HEK293 (cell line): Measurements from ENCODE around the gene MGME1.

Experiments used
- AEBP2 ChIP-seq: fragments of 450-650 bp; formaldehyde crosslinking; IDR thresholded peaks from 2 replicates; pipeline ENCODE4 v1.5.1; 2016; ENCODE audit warnings: missing biosample characterization, missing genetic modification characterization, borderline replicate concordance
- TSHZ1 ChIP-seq: fragments of 450-650 bp; formaldehyde crosslinking; IDR thresholded peaks from 2 replicates; pipeline ENCODE4 v1.5.1; 2016; ENCODE audit warnings: missing biosample characterization, missing genetic modification characterization, borderline replicate concordance
- ZNF610 ChIP-seq: fragments of 450-650 bp; formaldehyde crosslinking; IDR thresholded peaks from 2 replicates; pipeline ENCODE4 v1.5.1; 2016; ENCODE audit warnings: missing biosample characterization, missing genetic modification characterization, borderline replicate concordance
- TF ChIP-seq, protein P1 (sequence below): fragments of 450-650 bp; formaldehyde crosslinking; IDR thresholded peaks from 2 replicates; pipeline ENCODE4 v1.5.1; 2016; ENCODE audit warnings: missing biosample characterization, missing genetic modification characterization
- TF ChIP-seq, protein P2 (sequence below): fragments of 450-650 bp; formaldehyde crosslinking; IDR thresholded peaks from 2 replicates; pipeline ENCODE4 v1.5.1; 2016; ENCODE audit warnings: missing biosample characterization, missing genetic modification characterization

- TF ChIP-seq, protein P1, sequence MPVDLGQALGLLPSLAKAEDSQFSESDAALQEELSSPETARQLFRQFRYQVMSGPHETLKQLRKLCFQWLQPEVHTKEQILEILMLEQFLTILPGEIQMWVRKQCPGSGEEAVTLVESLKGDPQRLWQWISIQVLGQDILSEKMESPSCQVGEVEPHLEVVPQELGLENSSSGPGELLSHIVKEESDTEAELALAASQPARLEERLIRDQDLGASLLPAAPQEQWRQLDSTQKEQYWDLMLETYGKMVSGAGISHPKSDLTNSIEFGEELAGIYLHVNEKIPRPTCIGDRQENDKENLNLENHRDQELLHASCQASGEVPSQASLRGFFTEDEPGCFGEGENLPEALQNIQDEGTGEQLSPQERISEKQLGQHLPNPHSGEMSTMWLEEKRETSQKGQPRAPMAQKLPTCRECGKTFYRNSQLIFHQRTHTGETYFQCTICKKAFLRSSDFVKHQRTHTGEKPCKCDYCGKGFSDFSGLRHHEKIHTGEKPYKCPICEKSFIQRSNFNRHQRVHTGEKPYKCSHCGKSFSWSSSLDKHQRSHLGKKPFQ = no peak
- TF ChIP-seq TSHZ1 (tag by site-specific recombination) (no peak), AEBP2 (tag by site-specific recombination) (no peak), ZNF610 (tag by site-specific recombination) (no peak)
- TF ChIP-seq, protein P2, sequence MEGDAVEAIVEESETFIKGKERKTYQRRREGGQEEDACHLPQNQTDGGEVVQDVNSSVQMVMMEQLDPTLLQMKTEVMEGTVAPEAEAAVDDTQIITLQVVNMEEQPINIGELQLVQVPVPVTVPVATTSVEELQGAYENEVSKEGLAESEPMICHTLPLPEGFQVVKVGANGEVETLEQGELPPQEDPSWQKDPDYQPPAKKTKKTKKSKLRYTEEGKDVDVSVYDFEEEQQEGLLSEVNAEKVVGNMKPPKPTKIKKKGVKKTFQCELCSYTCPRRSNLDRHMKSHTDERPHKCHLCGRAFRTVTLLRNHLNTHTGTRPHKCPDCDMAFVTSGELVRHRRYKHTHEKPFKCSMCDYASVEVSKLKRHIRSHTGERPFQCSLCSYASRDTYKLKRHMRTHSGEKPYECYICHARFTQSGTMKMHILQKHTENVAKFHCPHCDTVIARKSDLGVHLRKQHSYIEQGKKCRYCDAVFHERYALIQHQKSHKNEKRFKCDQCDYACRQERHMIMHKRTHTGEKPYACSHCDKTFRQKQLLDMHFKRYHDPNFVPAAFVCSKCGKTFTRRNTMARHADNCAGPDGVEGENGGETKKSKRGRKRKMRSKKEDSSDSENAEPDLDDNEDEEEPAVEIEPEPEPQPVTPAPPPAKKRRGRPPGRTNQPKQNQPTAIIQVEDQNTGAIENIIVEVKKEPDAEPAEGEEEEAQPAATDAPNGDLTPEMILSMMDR (tag by site-specific recombination) = no peak
Measured at GRCh38 chr20:17966432-17967310, 2.1 kb upstream of the MGME1 start.
